A549 (cell line): ENCODE data around the gene SCYL1.

Source experiments
- CTCF ChIP-seq: fragments of >200 bp; sonication (Bioruptor Twin); formaldehyde crosslinking; IDR thresholded peaks from 3 replicates; pipeline ENCODE4 v1.5.1; 2016
- EP300 ChIP-seq, 2 experiments: fragments of >200 bp; sonication (Bioruptor Twin); formaldehyde crosslinking; IDR thresholded peaks; 2 replicates in 1 of 2; 3 replicates in 1 of 2; pipeline ENCODE4 v1.6.1; 2016 to 2017
- HDAC2 ChIP-seq: fragments of 200-600 bp; sonication (generic); IDR thresholded peaks from 2 replicates; pipeline ENCODE4 v1.6.1; 2016
- HMGXB4 ChIP-seq: fragments of 250-450 bp; sonication (Bioruptor Pico); IDR thresholded peaks from 2 replicates; pipeline ENCODE4 v1.5.0; 2021; ENCODE audit warnings: mild to moderate bottlenecking, moderate library complexity, borderline replicate concordance
- POLR2A ChIP-seq: IDR thresholded peaks from 2 replicates; pipeline ENCODE4 v1.6.1; 2012; ENCODE audit warnings: mild to moderate bottlenecking, low read length
- ZNF302 ChIP-seq: fragments of 250-450 bp; sonication (Bioruptor Pico); IDR thresholded peaks from 2 replicates; pipeline ENCODE4 v1.9.0; 2021; ENCODE audit warnings: inconsistent platforms, mild to moderate bottlenecking, moderate library complexity
- ZSCAN20 ChIP-seq: fragments of 250-450 bp; sonication (Bioruptor Pico); IDR thresholded peaks from 2 replicates; pipeline ENCODE4 v1.8.0; 2022; ENCODE audit warnings: mild to moderate bottlenecking, moderate library complexity
- TF ChIP-seq, protein P1 (sequence below): IDR thresholded peaks from 2 replicates; pipeline ENCODE4 v1.6.1; 2012
- TF ChIP-seq, protein P2 (sequence below): fragments of 450-650 bp; IDR thresholded peaks from 2 replicates; pipeline ENCODE4 v1.6.1; 2014; ENCODE audit warnings: antibody characterized with exemption

DNA sequence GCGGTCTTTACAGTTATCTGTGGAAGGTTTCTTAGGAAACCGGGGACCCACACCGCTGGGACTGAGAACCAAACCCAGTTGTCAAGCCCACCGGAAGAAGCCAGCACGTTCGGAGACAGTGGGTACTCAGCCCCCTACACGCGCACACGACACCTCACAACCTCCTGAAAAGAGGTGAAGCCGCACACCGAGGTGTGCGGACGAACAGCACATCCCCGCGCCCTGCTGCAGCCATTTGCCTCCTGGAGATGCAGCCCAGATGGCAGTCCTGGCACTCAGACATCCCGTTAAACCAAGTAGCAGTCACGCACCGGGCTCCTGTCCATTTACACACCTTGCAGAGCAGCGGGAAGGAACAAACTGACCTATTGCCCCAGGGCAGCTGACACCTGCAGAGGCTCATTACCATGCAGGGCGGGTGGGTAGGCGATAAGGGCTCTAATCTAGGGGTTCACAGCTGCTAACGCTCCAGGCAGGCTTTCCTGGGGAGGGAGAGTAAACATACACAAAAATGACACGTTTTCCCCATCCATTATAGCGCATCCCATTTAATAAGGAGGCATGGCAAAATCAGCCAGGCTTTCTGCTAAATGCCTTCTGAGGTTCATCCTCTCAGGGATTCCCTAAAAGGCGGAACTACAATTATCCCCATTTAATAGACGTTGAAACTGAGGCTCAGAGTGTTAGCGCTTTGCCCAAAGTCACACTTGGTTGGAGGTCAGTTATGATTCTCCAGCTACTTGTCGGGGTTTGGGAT lies 50.1 kb downstream of the SCYL1 start:
- TF ChIP-seq POLR2A = no peak
- no peak for TF ChIP-seq CTCF
- no peak for TF ChIP-seq EP300 (IDR thresholded peaks at IDR 0.05)
- TF ChIP-seq, protein P1, sequence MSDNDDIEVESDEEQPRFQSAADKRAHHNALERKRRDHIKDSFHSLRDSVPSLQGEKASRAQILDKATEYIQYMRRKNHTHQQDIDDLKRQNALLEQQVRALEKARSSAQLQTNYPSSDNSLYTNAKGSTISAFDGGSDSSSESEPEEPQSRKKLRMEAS = no peak
- no peak for TF ChIP-seq HMGXB4 (CRISPR knock-in tag)
- peak; percentile 97 for TF ChIP-seq HDAC2
- TF ChIP-seq, protein P2, sequence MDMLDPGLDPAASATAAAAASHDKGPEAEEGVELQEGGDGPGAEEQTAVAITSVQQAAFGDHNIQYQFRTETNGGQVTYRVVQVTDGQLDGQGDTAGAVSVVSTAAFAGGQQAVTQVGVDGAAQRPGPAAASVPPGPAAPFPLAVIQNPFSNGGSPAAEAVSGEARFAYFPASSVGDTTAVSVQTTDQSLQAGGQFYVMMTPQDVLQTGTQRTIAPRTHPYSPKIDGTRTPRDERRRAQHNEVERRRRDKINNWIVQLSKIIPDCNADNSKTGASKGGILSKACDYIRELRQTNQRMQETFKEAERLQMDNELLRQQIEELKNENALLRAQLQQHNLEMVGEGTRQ = no peak
- no peak for TF ChIP-seq ZNF302 (CRISPR knock-in tag)
- no peak for TF ChIP-seq ZSCAN20 (CRISPR knock-in tag)
